HL-60 (cell line): ENCODE measurements around the gene WSCD1.

Experiments
- DNase-seq, 2 experiments: peaks; one replicate each; pipeline ENCODE4 v3.0.0-alpha.2; 2010 to 2020; ENCODE audit warnings: low read depth in 1 of 2, low spot score in 1 of 2
- H3K27ac ChIP-seq: fragments of 250-450 bp; sonication (Bioruptor Pico); replicated peaks from 2 replicates; pipeline ENCODE4 v1.5.1; 2020; ENCODE audit warnings: mild to moderate bottlenecking, moderate library complexity
- H3K27me3 ChIP-seq: fragments of 250-450 bp; sonication (Bioruptor Pico); 2 replicates; pipeline ENCODE4 v1.5.1; 2021; ENCODE audit warnings: mild to moderate bottlenecking, moderate library complexity; ENCODE audit not compliant: insufficient read depth, poor library complexity, severe bottlenecking
- H3K4me3 ChIP-seq: replicated peaks from 2 replicates; pipeline ENCODE4 v1.5.1; 2011; ENCODE audit warnings: mild to moderate bottlenecking, control low read depth, low read length; ENCODE audit not compliant: insufficient read depth
- GABPA ChIP-seq: IDR thresholded peaks from 2 replicates; pipeline ENCODE4 v1.6.1; 2012; ENCODE audit warnings: low read depth
- POLR2AphosphoS5 ChIP-seq: IDR thresholded peaks from 2 replicates; pipeline ENCODE4 v1.6.1; 2012; ENCODE audit warnings: low read depth
- SPI1 ChIP-seq: IDR thresholded peaks from 2 replicates; pipeline ENCODE4 v1.6.1; 2012; ENCODE audit warnings: low read depth, mild to moderate bottlenecking, borderline replicate concordance
- TF ChIP-seq, protein P1 (sequence below): IDR thresholded peaks from 2 replicates; pipeline ENCODE4 v1.6.1; 2012; ENCODE audit warnings: low read depth; ENCODE audit not compliant: insufficient replicate concordance
- TF ChIP-seq, protein P2 (sequence below): IDR thresholded peaks from one replicate; pipeline ENCODE4 v1.5.1; 2011; ENCODE audit warnings: low read length, control low read depth, inconsistent platforms; ENCODE audit not compliant: insufficient read depth

Gene WSCD1

DNA sequence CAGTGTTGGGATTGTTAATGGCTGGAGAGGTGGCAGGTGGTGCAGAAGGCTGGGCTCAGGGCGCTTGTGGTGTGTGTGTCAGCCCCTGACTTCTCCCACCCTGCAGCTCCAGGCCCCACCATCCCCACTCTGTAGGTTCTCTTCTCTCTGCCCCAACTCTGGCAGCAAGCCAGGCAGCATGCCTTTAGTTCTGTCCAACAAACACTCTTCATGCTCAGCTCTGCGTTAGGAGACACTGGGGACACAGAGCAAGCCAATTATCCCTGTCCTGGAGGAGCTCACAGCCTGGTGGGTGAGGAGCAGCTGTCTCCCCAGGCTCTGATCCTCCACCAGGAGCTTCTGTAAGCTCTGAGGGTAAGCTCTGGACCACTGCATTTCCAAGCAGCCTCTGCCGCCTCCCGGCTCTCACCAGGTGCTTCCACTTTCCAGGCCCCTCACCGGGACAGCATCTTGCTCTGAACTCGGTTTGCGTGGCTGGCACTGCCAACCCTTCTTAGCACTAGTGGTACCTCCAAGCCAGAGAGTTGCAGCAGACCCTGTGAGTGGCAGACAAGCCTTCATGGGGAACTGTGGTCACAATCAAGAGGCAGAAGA is 34.3 kb upstream of the WSCD1 start:
- DNase-seq: no peak
- no peak overlapping the region for H3K27ac ChIP-seq
- H3K27me3 ChIP-seq: no peaks in the 10 kb centered on the region
- TF ChIP-seq, protein P1, sequence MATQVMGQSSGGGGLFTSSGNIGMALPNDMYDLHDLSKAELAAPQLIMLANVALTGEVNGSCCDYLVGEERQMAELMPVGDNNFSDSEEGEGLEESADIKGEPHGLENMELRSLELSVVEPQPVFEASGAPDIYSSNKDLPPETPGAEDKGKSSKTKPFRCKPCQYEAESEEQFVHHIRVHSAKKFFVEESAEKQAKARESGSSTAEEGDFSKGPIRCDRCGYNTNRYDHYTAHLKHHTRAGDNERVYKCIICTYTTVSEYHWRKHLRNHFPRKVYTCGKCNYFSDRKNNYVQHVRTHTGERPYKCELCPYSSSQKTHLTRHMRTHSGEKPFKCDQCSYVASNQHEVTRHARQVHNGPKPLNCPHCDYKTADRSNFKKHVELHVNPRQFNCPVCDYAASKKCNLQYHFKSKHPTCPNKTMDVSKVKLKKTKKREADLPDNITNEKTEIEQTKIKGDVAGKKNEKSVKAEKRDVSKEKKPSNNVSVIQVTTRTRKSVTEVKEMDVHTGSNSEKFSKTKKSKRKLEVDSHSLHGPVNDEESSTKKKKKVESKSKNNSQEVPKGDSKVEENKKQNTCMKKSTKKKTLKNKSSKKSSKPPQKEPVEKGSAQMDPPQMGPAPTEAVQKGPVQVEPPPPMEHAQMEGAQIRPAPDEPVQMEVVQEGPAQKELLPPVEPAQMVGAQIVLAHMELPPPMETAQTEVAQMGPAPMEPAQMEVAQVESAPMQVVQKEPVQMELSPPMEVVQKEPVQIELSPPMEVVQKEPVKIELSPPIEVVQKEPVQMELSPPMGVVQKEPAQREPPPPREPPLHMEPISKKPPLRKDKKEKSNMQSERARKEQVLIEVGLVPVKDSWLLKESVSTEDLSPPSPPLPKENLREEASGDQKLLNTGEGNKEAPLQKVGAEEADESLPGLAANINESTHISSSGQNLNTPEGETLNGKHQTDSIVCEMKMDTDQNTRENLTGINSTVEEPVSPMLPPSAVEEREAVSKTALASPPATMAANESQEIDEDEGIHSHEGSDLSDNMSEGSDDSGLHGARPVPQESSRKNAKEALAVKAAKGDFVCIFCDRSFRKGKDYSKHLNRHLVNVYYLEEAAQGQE: no peak
- TF ChIP-seq POLR2AphosphoS5 (no peak), GABPA (no peak), SPI1 (no peak)
- TF ChIP-seq, protein P2, sequence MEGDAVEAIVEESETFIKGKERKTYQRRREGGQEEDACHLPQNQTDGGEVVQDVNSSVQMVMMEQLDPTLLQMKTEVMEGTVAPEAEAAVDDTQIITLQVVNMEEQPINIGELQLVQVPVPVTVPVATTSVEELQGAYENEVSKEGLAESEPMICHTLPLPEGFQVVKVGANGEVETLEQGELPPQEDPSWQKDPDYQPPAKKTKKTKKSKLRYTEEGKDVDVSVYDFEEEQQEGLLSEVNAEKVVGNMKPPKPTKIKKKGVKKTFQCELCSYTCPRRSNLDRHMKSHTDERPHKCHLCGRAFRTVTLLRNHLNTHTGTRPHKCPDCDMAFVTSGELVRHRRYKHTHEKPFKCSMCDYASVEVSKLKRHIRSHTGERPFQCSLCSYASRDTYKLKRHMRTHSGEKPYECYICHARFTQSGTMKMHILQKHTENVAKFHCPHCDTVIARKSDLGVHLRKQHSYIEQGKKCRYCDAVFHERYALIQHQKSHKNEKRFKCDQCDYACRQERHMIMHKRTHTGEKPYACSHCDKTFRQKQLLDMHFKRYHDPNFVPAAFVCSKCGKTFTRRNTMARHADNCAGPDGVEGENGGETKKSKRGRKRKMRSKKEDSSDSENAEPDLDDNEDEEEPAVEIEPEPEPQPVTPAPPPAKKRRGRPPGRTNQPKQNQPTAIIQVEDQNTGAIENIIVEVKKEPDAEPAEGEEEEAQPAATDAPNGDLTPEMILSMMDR: no peak
- no peak overlapping the region for H3K4me3 ChIP-seq

DNA sequence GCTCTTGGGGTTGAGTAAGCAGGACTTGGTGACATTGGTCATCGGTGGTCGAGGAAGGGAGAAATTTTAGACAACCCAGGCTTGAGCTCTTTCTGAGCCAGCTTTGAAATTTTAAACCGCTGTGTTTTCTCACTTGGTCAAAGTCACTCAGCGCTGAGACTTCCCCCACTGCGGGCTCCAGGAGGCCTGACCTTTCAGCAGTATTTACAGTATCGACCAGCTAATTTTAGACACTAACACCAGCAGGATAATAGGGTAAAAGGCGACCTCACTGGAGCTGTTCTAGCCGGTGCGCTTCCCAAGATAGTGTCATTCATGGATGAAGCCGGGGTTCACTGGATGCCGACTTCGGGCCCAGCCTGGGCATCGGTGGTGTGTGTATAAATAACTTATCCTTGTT is 29.7 kb upstream of the WSCD1 start:
- Histone ChIP-seq H3K27ac (no peak overlapping the region), H3K4me3 (no peak overlapping the region), H3K27me3 (no peaks in the 10 kb centered on the region)
- no peak for DNase-seq
- TF ChIP-seq POLR2AphosphoS5: no peak
- TF ChIP-seq GABPA: no peak
- TF ChIP-seq, protein P2: no peak
- TF ChIP-seq SPI1: no peak
- TF ChIP-seq, protein P1: no peak

DNA sequence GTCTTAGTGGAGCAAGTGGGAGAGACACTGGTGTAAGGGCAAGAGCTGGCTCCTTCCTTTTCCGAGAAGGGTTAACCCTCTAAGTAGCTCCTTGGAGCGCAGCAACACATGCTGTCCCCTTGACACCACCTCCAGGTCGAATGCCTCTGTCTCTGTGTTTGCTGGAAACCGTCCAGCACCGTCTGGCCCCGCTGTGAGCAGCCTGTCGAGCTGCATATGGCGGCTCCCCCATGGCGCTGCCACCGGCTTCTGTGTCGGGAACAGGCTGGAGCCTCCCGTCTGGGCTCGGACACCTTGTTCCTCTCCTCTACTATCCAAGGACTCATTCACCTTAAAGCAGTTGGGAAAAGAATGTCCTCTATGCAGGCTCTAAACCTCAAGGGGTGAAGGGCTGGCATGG is 28.9 kb upstream of the WSCD1 start:
- Histone ChIP-seq H3K27me3 (no peaks in the 10 kb centered on the region), H3K4me3 (no peak overlapping the region), H3K27ac (no peak overlapping the region)
- TF ChIP-seq, protein P1: no peak
- TF ChIP-seq, protein P2: no peak
- TF ChIP-seq GABPA: no peak
- DNase-seq: no peak
